ENCODE results near the gene HHIP. TPM values are rescaled to one million over a fixed set of nuclear protein-coding genes. Genes with fewer than 3 reads are reported as not detected.
A peak's percentile ranks its signal among the peaks of the same experiment; 100 is the strongest.

HHIP gene
- total RNA-seq (1 to 10 TPM; 3.5 to 5.3 TPM), polyA plus RNA-seq (ENCODE audit: insufficient read depth, low read depth, low replicate concordance) (3.5 TPM)
- long read RNA-seq, donor 1, full-length matches to known transcripts = 11 of 11 reads
- long read RNA-seq, donor 1, partial matches to known transcripts = 0 of 11 reads
- long read RNA-seq, donor 1, other reads (novel, unspliced or antisense) = 0 of 11 reads
- long read RNA-seq, donor 2, partial matches to known transcripts = 0 of 4 reads
- long read RNA-seq, donor 2, other reads (novel, unspliced or antisense) = 0 of 4 reads

GRCh38 chr4:144645631-144646522 is at the start of gene HHIP:
TSS of gene HHIP (plus strand) at chr4:144646156. CDS start at chr4:144646676, 520 bp downstream.
- Histone ChIP-seq H3K27me3 (no peaks in the 10 kb centered on the region), H3K36me3 (ENCODE audit: low read depth, missing control alignments) (no peaks in the 10 kb centered on the region), H3K4me1 (no peaks in the 10 kb centered on the region), H3K4me3 (peak within 1 kb of the TSS; percentile 60 to 68), H3K27ac (peak within 1 kb of the TSS; percentile 89 to 92), H3K9me3 (no peaks in the 10 kb centered on the region)
- DNase-seq = peak; percentile 80
- no peak for TF ChIP-seq CTCF (IDR thresholded peaks at IDR 0.05)
- peak; percentile 6 for TF ChIP-seq POLR2A (IDR thresholded peaks at IDR 0.05)
- intact Hi-C loops (cut with DNase I; ENCODE audit: low total_unique reads) = no loop called here
- 1 to 2% methylated on average over 23 to 38 of the region's 79 CpGs for WGBS, 2 donors

GRCh38 chr4:144597171-144597570 is 48.8 kb upstream of the HHIP start:
- H3K36me3 ChIP-seq (ENCODE audit: low read depth, missing control alignments) = no peaks in the 10 kb centered on the region
- WGBS, 2 donors = 91 to 96% methylated on average over 4 of the region's 4 CpGs
- H3K4me1 ChIP-seq = no peaks in the 10 kb centered on the region
- no peaks in the 10 kb centered on the region for H3K27me3 ChIP-seq
- no peak overlapping the region for H3K4me3 ChIP-seq
- no peak for TF ChIP-seq CTCF (IDR thresholded peaks at IDR 0.05)
- TF ChIP-seq POLR2A (IDR thresholded peaks at IDR 0.05) = no peak
- no peak for DNase-seq
- no peaks in the 10 kb centered on the region for H3K9me3 ChIP-seq
- intact Hi-C loops (cut with DNase I; ENCODE audit: low total_unique reads) = no loop called here
- H3K27ac ChIP-seq = no peak overlapping the region

- H3K27ac ChIP-seq = no peak overlapping the region
- H3K4me3 ChIP-seq = no peak overlapping the region
- intact Hi-C loops (cut with DNase I; ENCODE audit: low total_unique reads) = no loop called here
- H3K4me1 ChIP-seq = no peaks in the 10 kb centered on the region
- H3K36me3 ChIP-seq (ENCODE audit: low read depth, missing control alignments) = no peaks in the 10 kb centered on the region
- 68 to 71% methylated on average over 1 of the region's 1 CpG for WGBS, 2 donors
- H3K27me3 ChIP-seq = no peaks in the 10 kb centered on the region
- DNase-seq = no peak
- TF ChIP-seq POLR2A (IDR thresholded peaks at IDR 0.05) = no peak
- no peak for TF ChIP-seq CTCF (IDR thresholded peaks at IDR 0.05)
- H3K9me3 ChIP-seq = no peaks in the 10 kb centered on the region
Measured at GRCh38 chr4:144599621-144600020, 46.3 kb upstream of the HHIP start.

GRCh38 chr4:144611850-144612249 is 34.1 kb upstream of the HHIP start:
- intact Hi-C loops (cut with DNase I; ENCODE audit: low total_unique reads) = no loop called here
- no peak for DNase-seq
- Histone ChIP-seq H3K4me1 (no peaks in the 10 kb centered on the region), H3K27me3 (no peaks in the 10 kb centered on the region), H3K36me3 (ENCODE audit: low read depth, missing control alignments) (no peaks in the 10 kb centered on the region), H3K27ac (no peak overlapping the region), H3K4me3 (no peak overlapping the region), H3K9me3 (no peaks in the 10 kb centered on the region)
- TF ChIP-seq CTCF (IDR thresholded peaks at IDR 0.05) (no peak), POLR2A (IDR thresholded peaks at IDR 0.05) (no peak)
